8988T (cell line): ENCODE results near the gene CXCL13.
"Not testable (repeated sequence)": the region's sequence is repeated elsewhere in the genome, so short reads cannot be mapped to it uniquely, and the experiment has no call there.

ENCODE experiments used
- DNase-seq: peaks from one replicate; pipeline ENCODE4 v3.0.0; 2011

CXCL13 gene

DNA sequence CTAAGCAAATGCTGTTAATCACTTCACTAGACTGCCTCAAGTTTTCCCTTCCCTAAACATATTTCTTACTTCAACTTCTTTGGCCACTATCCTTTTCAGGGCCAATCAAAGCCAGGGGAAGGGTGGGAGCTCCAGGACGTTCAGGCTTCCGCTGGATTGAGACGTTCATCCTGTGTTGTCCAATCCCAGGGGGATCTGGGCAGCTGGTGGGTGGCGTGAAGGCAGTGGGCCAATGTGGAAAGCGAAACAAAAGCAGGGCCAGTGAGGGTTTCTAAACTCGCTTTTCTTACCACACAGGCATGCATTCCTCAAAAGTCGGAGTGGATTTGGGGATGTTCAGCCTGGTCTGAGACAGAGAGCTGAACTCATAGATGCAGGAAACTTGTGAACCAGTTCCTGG lies 7.6 kb downstream of the CXCL13 start:
- DNase-seq: no peak

DNA sequence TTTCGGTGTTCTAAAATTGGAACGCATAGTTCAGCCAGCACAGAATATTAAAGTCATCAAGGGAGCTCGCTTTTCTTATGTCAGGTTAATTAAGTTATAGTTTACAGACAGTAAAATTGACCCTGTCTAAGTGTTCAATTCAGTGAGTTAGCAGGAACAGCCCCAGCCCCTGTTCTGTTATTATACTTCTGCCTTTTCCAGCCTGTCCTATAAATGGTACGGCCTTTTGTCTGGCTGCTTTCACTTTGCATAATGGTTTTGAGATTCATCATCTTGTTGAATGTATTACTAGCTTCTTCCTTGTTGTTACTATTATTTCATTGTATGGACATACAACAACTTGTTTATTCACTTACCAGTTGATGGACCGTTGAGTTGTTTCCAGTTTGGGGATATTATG lies 9.5 kb downstream of the CXCL13 start:
- no peak for DNase-seq

DNA sequence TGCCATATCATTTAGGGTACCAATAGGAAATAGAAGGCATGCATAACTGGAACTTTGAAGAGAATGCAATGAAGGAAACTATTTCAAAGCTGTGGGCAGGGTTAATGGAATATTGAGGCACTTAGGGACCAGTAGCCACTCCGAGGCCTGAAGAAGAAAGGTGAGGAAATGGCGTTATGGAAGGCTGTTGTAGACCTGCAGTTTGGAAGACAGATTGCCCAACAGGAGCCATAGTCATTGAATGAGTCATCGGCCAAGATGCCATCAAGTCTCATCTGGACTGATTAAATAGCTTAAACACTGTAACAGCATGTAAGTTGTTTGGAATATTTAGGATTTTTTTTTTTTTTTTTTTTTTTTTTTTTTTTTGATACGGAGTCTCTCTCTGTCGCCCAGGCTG lies 11.6 kb downstream of the CXCL13 start:
- DNase-seq: no peak

DNA sequence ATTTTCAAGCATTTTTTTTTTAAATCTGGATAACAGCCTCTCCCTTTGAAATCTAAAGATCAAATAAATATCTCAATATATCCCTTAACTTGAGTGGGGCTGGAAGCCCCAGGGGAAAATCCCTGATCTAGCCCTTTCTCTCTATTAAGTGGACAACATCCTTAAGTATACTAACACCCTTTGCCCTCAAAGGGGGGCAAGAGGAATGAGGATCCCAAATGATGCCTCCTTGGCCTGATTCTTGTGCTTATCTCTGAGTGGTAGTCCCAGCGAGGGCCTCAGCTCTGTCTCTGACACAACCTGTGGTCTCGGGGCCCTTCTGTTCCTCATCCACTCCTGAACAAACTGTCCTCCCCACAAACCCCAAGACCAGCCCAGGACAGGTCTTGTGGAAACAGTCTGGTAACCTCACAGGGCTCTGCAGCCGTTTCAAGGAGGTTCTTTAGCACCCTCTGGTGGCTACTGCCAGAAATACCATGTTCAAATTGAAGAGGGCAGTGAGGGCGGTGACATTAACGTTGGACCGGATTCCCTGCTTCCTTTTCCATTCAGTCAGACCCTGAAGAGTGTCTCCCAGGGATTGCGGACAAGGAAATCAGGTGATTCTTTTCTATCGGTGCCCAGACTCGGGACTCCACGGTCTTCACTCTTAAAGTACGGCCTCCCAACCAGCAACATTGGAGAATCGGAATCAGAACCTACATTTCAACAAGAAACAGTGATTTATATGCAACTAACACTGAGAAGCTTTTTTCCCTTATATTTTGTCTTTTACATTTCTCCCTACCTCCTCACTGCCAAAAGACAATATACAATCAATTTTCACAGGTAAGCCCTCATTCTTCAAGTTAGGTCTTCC lies 13.0 kb downstream of the CXCL13 start:
- no peak for DNase-seq

DNA sequence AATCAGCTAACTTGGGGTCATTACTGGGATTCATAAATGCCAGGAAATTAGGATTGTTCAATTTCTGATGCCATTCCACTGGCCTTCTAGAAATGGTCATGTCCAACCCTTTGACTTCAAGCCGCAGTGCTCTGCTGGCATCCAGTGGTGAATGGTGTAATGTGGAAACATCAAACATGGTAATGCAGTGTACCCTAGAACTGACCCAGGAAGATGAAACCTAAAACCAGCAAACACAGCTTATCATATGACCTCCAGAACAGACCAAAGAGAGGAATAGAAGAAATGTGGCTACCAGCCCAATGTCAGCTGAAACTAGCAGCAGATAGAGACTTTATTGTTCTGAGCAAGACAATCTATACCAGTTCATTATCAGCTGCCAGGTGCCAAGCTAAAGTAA lies 13.8 kb downstream of the CXCL13 start:
- DNase-seq: no peak

DNA sequence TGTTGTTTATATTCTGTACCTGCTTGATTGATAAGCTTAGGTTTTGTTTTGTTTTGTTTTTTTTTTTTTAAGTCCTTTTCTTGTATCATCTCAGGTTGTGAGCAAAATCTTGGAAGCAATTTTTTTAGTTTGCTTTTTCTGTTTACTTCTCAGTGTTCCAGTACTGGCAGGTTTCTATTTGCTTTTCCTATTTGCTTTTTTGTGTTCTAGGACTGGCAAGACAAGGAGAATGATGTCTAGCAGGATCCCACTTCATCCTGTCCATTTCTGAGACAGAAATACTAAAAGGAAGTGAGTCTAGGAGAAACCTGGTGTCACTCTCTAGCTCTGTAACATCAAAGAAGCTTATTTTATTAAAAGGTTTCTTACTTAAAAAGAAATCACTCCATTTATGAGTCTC lies 15.6 kb downstream of the CXCL13 start:
- no peak for DNase-seq

DNA sequence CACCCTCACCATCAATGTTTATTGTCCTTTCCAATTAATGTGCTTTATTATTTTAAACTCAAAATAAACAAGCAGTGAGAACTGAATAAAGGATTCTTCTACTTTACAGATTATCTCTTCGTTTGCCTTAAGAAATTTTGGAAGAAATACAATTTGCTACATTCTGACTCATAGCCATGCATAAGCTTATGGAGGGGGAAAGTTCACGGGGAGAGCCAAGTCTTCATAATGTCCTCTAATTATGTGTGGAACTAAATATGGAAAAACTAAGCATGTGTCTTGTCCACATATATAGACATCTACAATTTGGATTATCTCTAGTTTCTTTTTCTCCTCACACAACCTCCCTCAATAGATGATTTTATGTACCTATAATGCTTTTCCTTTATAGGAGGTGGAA lies 17.5 kb downstream of the CXCL13 start:
- DNase-seq: no peak

DNA sequence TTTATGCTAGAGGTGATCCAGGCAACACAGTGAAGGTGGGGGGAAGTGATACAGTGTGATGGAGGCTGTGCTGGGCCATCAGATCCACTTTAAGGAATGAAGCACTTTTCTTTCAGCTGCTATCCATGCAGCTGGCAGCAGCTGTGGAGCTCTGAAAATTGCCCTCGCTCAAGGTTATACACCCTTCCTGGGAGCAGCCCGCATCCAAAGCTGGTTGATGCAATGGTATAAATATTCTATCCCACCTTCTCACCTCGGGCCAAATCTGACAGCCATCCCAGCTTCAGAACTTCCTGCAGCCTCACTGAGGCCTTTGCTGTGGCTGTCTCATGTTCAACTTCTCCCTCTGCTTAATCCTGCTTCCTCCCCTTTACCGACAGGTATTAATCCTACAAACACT lies 18.6 kb downstream of the CXCL13 start:
- no peak for DNase-seq

DNA sequence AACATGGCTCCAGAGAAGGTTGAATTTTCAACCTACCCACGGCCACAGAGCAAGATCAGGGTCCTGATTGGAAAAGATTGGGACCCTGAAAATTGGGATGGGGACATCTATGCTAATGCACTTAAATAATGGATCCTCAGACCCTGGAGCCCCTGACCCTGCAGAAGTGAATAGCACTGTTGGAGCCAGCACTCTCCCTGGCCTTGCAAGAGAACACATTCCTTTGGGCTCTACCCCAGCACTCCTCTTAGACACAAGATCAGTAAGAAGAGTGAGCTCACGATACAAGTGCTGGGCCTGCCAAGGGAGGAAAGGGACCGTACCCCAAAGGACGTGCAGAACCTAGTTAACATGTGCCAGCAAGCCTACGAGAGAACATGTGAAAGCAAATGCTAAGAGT lies 19.9 kb downstream of the CXCL13 start:
- no peak for DNase-seq

DNA sequence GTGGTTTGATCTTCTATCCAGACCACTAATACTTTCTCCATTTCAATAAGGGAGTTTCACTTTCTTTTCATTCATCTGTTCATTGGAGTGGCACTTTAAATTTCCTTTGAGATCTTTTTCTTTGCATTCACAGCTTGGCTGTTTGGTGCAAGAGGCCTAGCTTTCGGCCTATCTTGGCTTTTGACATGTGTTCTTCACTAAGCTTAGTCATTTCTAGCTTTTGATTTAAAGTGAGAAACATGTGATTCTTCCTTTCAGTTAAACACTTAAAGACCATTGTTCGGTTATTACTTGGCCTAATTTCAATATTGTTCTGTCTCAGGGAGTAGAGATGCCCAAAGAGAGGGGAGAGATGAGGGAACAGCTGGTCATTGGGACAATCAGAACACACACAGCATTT lies 24.3 kb downstream of the CXCL13 start:
- no peak for DNase-seq

DNA sequence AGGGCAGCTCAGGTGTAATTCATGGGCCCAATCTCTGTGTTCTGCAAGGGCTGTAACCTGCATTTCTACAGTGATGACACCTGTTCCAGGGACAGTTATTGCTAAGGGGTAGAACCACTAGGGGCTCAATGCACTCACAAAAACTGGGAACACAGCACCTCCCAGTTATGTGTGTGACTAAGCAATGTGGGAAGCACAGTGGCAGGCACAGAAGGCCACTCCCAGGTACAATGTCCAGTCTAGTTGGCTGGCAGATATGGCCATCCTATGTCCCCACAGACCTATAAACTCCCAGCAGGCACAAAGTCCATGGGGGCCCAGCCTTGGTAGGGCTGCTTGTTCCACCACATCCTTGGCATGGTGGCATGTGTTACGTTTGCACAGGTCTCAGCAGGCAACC lies 25.7 kb downstream of the CXCL13 start:
- no peak for DNase-seq

DNA sequence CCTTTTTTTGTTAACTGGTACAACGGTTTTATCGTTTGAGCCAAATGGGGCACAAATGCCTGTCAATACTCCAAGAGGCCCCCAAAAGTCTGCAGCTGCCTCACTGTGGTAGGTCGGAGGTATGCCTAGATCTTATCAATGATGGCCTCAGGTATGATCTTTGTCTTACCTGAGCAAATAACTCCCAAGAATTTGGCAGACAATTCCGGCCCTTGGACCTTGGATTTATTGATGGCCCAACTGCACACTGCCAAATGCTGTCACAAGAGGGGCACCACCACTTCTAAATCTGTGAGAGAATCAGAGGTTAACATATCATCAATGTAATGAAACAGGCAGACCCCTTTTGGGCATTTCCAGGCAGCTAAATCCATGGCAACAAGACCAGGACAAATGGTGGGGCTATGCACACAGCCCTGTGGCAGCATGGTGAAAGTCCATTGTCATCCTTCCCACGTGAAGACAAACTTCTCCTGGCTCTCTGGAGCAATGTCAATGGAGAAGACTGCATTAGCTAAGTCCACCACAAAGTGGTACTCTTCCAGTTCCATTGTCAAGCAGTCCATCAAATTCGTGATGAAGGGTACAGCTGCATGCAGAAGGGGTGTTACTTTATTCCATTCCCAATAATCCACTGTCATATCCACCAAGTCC lies 28.6 kb downstream of the CXCL13 start:
- no peak for DNase-seq

DNA sequence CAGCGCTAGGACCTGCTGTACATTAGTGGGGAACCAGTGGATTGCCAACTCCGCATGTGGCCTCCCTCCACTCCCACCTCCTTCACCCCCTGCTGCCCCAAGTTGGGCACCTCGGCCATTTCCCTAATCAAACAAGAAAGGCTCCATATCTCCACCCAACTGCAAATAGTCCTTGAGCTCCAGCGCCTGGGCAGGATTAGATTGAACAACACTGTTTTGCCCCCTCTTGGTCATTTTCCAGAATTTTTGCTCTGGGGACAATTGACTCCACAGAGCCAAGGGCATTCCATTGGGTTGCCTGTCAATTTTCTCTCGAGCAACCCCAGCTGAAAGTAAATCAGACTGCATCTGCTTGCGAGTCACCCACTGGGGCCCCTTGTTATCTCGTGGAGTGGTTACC lies 29.6 kb downstream of the CXCL13 start:
- no peak for DNase-seq

DNA sequence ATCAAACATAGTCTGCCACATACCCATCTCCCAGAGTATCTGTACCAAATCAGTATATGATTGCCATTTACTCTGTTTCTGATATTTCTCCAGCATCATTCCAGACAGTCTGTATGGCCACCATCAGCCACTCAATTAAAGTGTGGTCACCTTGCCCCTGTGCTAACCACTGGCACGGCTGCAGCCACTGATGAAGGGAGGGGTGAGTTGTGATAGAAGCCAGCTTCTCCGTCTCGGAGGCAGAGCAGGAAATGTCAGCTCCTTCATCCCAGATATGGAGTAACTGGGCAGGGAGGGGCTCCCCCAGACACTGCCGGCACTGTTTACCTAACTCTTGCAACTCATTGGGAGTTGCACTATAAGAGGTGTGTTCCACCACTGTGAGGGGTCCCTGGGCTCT lies 30.3 kb downstream of the CXCL13 start:
- DNase-seq: no peak

DNA sequence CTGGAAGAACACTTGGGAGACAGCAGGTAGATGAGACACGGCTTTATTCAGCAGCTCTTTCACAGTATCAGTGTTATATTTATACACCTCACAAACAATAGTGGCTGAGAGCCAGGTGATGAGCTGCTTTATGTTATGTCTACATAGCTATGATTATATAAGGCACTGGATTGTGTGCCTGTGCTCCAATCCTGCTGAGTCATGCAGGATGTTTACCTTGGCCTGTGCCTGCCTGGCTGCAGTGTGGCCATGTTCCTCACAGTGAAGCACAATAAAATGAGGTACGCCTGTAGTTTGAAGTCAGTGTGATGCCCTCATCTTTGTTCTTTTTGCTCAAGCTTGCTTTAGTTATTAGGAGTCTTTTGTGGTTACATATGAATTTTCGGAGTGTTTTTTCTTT lies 31.3 kb downstream of the CXCL13 start:
- no peak for DNase-seq

DNA sequence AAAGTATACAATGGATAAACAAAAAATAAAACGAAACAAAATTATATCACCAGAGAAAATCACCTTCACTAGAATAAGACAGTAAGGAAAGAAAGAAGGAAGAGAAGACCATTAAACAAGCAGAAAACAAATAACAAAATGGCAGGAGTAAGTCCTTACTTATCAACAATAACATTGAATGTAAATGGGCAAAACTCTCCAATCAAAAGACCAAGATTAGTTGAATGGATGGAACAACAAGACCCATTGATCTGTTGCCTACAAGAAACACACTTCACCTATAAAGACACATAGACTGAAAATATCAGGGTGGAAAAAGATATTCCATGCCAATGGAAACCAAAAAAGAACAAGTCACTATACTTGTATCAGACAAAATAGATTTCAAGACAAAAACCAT lies 38.4 kb downstream of the CXCL13 start:
- DNase-seq: not testable (repeated sequence)

DNA sequence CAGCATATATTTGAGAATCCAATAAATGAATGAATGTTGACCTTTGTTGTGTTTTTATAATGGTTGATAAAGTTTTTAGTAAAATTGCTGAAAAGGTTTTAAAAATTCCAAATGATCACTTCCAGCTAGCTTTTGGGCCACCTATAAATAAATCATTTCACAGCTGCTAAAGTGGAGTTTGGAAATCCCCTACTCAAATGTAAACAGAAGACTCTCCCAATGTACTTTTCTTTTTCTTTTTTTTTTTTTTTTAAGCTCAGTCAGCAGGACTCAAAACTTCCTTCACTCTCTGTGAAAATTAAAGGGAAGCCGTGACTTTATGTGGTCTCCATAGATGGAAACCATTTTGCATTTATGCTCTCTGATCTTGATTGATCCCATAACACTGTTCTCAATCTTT lies 45.2 kb downstream of the CXCL13 start:
- DNase-seq: no peak

DNA sequence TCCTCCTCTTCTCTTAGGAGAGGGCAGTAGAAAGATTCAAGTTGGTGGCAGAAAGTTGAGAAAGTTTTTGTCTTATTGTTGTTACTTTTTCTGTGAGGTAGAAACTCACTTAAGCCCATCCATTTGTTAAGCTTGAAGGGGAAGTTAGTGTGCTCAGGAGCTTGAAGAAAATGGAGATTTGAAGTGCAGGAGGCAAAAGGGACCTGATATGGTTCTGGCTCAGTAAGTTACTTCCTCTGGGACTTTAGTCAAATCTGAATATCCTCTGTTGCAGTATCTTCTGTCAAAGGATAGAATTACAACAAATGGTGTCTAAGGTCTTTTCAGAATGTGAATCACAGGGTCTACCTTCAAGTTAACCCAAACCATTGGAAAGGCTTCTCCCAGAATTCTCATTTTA lies 46.2 kb downstream of the CXCL13 start:
- DNase-seq: no peak

DNA sequence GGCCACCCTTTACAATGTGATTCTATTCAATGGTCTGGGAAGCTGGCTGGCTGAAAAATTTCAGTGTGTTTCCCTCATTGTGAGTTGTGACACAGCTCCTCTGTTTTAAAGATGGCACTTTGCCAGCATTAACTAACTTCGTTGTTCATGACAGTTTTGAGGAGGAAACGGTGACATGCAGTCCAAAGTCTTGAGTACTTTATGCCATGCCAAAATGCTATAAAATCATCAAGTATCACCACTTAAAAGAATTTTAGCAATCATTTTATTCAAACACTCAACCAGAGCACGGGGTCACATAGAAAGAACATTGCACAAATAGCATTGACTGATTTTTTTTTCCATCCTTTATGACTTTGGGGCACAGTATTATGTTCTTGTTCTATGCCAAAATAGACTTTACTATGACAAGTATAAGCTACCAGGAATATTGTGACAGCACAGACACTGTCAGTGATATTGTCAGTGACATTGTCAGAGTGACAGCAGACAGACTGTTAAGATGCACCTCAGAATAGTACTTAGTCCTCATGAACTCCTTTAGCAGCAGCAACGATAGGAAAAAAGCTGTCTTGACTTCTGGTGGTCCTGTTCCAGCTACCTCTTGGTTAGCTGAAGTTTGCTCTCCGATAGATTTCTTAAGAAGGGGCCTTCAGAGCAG lies 46.7 kb downstream of the CXCL13 start:
- no peak for DNase-seq

DNA sequence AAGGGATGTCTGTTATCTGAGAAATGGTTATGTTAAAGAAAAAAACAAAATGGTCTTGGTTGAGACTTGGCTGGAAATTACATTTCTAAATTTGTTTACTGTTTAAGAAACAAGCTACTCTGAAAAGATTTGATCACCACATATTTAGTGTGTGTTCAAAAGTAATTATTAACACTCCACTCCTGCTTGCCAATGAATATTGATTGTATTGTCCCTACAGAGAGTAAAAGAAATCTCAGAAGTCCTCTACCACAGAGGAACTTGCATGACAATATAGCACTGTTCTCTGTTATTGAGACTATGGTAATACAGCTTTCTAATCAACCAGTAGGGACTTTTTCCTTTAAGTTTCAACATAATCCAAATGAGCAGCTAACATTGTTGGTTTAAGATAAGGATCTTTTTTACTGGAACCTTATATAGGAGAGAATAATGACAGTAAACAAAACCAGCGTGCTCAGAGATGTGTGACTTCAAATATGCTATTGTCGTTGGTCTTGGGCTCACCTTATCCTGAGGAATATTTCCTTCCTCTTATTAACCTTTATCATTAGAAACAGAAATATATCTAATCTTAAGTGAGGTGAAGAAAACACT lies 47.6 kb downstream of the CXCL13 start:
- no peak for DNase-seq

DNA sequence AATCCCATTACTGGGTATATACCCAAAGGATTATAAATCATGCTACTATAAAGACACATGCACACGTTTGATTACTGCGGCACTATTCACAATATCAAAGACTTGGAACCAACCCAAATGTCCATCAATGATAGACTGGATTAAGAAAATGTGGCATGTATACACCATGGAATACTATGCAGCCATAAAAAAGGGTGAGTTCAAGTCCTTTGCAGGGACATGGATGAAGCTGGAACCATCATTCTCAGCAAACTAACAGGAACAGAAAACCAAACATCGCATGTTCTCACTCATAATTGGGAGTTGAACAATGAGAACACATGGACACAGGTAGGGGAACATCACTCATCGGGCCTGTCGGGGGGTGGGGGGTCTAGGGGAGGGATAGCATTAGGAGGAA lies 54.7 kb downstream of the CXCL13 start:
- DNase-seq: not testable (repeated sequence)
